Skeletal muscle cell (primary cell): Measurements from ENCODE around the gene SMAD1.

Experiments used
- DNase-seq: peaks from one replicate; pipeline ENCODE4 v3.0.0-alpha.2; 2010; ENCODE audit warnings: low read depth
- H3K4me3 ChIP-seq: 2 replicates; pipeline ENCODE4 v1.5.1; 2011; ENCODE audit warnings: low read depth, mild to moderate bottlenecking, control low read depth, low read length, moderate library complexity

The SMAD1 gene

DNA sequence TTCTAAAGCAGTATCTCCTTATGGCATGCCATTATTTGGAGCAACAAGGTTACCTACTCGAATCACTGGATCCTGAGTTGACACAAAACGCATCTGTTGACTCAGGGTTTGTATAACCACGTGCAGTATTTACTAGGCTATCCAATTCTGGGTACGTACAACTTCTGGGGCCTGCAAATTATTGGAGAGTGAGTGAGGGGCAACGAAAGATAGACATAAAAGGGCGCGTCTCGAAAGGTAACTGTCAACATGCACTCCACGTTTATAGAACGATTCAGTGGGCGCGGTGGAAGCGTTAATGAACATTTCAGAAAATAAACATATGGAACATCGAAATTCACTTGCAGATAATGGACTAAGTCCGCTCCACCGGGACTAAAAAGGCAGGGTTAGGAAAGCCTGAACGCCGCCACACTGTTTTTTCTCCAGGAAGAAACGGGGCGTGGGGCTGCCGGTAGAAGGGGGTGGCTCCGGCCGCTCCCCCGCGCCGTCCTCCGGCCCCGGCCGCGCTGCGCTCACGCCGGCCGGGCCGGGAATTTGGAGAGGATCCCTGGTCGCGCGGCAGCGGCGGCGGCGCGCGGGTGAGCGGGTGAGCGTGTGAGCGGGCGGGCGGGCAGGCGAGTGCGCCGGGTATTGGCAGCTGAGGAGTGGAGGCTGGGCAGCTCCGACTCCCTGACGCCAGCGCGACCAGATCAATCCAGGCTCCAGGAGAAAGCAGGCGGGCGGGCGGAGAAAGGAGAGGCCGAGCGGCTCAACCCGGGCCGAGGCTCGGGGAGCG lies at the start of gene SMAD1:
Gene SMAD1, plus strand, starts transcription at position 690 of the 778 bp plus-strand sequence. CDS start 32,761 bp downstream, outside the sequence.
- DNase-seq: peak; percentile 60
- peak within 1 kb of the TSS; percentile 79 for H3K4me3 ChIP-seq

DNA sequence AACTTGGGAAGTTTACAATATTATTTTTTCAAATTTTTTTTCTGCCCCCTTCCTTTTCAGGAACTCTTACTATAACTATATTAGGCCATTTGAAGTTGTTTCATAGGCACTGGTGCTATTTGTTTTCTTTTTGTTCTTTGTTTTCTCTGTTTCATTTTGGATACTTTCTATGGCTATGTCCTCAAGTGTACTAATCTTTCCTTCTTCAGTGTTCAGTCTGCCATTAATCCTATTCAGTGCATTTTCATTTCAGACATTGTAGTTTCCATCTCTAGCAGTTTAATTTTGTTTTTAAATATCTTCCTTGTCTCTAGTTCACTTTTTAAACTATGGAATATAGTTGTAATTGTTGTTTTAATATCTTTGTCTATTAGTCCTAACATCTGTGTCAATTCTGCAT lies 48.0 kb upstream of the SMAD1 start:
- DNase-seq: no peak
- no peak overlapping the region for H3K4me3 ChIP-seq

DNA sequence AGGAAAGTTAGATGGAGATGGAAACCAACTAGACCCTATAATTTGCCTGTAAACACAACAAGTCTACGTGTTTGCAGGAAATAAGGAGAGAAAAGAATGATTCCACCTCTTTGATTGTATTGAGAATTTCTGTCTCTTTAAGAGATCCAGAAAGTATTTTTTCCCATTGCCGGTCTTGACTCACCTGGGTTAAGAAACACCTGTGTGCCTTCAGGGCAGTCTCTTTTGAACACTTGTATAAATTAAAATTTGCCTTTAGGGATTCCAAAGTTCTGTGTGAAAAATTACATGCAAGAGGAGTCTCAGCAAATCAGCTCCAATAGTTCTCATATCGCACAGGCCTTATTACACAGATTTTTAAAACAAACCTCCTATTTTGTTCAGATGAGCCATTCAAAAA lies 46.0 kb upstream of the SMAD1 start:
- DNase-seq: no peak
- H3K4me3 ChIP-seq: no peak overlapping the region

DNA sequence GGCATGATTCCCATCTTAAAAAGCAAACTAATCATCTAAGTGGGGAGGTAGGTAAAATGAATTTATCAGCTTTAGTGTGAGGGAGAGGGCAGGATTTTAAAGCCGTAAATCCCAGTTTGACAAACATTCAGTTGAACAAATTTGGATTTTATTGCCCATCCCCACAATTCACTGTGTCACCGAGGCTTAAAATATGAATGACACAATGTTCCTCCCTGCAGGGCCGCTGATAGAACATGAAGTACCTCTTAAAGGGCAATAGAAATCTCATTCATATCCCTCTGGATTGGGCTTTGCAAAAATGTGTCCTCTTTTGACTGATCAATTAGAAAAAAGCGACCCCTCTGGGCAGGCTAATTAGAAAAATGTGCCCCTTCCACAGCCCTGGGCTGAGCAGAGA lies 45.5 kb upstream of the SMAD1 start:
- DNase-seq: no peak
- H3K4me3 ChIP-seq: no peak overlapping the region

DNA sequence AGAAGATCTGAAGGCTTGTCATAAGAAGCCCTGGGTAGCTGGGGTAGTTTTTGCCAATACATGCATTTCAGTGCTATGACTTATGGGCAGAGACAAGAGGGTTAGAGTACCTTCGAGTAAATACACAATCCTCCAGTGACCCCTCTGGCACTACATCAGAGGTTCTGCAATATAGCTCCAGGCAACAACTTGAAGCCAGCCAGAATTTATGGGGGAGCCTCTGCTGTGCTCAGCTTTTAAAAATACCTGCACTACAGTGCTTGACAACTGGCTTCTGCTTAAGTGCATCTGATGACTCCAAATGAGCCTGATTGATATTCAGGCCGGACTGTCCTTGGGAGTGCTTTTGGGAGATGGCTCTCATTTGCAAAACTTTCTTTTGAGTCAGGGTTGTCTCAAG lies 44.9 kb upstream of the SMAD1 start:
- no peak for DNase-seq

DNA sequence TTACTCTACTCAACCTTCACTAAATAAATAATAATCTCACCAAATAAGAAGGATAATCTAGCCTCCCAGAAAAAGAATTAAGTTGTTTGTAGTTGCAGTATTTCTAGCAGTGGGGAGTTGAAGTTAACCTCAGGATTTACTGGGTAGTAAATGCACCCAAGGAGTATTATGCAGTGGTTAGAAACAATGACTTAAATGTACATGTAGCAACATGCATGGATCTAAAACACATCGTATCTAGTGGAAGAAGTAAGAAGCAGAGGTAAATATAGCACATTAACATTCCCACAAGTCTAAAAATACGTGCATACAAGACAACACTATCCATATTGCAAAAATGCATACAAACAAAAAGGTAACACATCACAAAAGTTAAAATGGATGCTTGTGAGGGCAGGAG lies 44.2 kb upstream of the SMAD1 start:
- no peak overlapping the region for H3K4me3 ChIP-seq
- DNase-seq: no peak

More for the DNA sequence above, 44.9 kb upstream of the SMAD1 start:
- no peak overlapping the region for H3K4me3 ChIP-seq

DNA sequence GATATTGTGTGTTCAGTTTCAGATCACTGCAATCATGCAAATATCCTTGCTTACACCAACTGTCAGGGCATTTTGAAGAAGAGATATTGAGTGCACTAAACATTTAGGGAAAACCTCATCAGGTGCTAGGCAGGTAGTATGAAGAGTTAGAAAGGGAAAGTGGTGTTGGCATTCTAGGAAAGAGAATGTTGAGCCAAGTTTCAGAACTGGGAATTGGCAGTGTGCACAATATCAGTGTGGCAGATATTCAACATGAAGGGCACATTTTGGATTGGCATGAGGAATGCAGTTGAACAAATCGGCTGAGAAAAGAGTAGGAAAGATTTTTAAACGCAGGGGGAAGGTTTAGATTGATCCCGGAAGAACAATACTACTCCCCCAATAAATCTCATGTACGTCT lies 43.4 kb upstream of the SMAD1 start:
- DNase-seq: no peak

DNA sequence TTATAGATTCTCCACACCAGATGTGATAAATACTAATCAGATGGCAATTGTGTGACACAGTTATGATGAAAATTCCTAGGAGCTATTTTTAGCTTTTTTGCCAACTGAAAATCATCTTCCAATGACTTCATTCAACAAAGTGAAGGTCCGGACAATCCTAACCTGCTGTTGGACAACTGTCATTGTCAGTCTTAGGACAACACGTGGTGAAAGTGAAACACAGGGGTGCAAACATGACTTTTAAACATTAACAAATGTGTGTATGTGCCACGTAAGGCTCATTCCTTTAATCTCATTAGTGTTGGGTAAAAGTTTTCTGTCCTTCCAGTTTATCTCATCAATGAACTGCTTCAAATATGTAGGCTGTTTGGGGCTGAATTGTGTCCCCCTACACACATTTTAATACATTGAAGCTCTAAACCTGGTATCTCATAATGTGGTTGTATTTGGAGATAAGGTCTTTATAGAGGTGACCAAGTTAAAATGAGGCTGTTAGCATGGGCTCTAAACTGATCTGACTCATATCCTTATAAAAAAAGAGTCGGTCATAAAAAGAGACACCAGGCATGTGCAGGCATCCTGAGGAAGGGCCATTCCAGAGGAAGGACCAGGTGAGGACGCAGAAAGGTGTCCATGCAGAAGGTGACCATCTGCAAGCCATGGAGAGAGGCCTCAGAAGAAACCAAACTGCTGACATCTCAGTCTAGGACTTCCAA lies 41.2 kb upstream of the SMAD1 start:
- DNase-seq: no peak

More for the DNA sequence above, 43.4 kb upstream of the SMAD1 start:
- no peak overlapping the region for H3K4me3 ChIP-seq

DNA sequence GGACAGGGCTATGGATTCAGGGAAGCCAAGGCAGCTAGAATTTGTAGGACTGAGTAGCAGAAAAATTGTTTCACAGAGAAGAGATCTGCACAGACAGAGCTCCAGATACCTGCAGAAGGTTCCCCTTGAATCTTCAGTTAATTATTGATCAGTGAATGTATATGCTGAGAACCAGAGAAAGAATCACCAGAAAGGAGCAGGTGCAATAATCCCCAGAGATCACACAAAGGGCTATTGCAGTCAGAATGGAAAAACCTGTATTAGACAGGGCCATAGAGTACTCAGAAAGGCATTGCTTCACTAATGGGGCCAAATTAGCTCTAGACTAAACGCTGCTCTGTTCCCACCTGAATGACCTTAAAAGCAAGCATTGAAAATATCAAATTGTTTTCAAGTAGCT lies 35.5 kb upstream of the SMAD1 start:
- no peak for DNase-seq

More for the DNA sequence above, 41.2 kb upstream of the SMAD1 start:
- no peak overlapping the region for H3K4me3 ChIP-seq

DNA sequence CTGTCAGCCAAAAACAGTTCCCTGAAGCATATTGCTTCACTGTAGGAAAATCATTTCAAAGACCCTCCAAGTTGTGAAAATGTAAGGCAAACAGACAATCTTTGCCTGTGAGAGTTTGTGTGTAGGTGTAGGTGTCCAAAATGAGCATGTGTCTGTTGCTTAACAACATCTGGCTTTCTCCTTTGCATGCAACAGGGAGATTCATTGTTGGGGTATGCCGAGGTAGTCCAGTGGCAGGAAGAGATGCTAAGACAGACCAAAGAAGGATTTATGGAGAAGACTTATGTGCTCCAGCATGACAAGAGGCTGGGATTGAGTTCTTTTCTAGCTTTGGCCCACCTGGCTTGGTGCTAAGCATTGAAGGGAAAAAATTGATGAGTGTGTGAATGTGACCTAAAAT lies 29.8 kb upstream of the SMAD1 start:
- DNase-seq: no peak

More for the DNA sequence above, 35.5 kb upstream of the SMAD1 start:
- H3K4me3 ChIP-seq: no peak overlapping the region

DNA sequence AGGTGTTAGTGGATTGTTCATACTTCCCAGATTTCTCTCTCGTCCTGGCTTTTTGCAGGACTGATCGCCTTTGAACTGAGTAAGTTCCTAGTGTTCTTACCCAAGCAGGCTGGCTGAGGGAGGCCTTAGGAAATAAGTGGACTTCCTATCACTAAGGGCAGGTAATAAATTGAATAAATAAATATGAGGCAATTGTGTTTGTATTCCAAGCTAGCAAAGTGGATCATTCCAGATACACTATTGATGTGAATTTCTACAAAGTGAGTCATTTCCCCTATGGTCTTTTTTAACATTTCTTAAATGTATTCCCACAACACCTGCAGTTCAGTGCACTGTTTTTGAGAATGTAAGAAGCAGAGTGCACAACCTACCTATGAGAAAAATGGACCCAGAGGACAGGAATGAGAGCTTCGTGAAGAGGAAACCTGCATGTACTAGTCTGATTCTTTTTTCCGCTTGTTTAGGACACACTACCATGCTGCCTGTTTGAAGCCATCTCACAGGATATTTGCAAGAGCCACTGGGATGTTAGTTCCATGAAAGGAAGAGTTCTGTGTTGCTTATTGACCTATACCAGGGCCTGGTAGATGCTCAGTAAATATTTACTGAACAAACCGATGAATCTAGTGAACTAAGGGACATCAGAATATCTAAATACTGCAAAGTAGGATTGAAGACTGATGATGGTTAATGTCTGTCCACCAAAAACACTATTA lies 29.0 kb upstream of the SMAD1 start:
- no peak overlapping the region for H3K4me3 ChIP-seq
- no peak for DNase-seq

More for the DNA sequence above, 29.8 kb upstream of the SMAD1 start:
- no peak overlapping the region for H3K4me3 ChIP-seq

DNA sequence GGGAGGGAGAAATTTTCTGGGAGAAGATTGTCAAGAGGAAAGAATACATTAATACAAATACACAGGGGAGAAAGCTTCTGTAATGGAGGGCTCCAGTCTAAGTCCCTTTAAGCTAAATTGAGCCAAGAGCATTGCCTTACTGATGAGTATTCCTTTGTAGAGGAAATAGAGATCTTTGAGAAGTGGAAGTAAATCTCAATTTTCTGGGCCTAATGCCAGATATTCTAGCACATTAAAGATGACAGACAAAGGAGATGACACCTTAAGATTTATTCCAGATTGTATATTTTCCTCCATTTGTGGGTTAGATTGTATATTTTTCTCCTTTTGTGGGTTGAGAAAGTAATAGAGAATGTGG lies 28.5 kb upstream of the SMAD1 start:
- no peak overlapping the region for H3K4me3 ChIP-seq
- DNase-seq: no peak

DNA sequence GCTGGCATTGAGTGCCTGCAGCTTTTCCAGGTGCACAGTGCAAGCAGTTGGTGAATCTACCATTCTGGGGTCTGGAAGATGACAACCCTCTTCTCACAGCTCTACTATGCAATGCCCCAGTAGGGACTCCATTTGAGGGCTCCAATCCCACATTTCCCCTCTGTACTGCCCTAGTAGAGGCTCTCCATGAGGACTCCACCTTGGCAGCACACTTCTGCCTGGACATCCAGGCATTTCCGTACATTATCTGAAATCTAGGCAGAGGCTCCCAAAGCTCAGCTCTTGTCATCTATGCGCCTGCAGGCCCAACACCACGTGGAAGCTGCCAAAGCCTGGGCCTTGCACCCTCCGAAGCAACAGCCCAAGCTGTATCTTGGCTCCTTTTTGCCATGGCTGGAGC lies 8.4 kb upstream of the SMAD1 start:
- DNase-seq: no peak
- H3K4me3 ChIP-seq: no peak overlapping the region

DNA sequence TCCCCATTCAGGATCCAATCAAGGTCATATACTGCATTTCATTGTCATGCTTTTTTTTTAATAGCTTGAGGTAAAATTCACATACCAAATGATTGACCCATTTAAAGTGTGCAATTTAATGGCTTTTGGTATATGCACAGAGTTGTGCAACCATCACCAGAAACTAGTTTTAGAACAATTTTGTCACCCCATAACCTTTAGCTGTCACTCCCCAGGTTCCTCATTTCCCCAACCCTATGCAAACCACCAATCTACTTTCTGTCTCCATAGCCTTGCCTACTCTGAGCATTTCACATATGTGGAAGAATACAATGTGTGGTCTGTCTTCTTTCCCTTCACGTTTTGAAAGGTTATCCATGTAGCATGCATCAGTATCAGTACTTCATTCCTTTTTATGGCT lies 1.4 kb upstream of the SMAD1 start:
- DNase-seq: no peak

DNA sequence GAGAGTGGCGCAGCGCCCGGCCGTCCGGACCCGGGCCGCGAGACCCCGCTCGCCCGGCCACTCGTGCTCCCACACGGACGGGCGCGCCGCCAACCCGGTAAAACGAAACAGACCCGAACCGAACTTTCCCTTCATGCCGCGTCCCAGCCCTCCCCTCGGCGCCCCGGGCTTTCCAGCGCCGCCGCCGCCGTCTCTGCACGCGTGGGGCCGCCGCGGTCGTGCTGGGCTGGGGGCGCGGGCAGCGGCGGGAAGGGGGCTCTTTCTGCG lies 222 bp downstream of the SMAD1 start:
- no peak for DNase-seq
- H3K4me3 ChIP-seq: peak overlapping the region; percentile 79

More for the DNA sequence above, 1.4 kb upstream of the SMAD1 start:
- no peak overlapping the region for H3K4me3 ChIP-seq

DNA sequence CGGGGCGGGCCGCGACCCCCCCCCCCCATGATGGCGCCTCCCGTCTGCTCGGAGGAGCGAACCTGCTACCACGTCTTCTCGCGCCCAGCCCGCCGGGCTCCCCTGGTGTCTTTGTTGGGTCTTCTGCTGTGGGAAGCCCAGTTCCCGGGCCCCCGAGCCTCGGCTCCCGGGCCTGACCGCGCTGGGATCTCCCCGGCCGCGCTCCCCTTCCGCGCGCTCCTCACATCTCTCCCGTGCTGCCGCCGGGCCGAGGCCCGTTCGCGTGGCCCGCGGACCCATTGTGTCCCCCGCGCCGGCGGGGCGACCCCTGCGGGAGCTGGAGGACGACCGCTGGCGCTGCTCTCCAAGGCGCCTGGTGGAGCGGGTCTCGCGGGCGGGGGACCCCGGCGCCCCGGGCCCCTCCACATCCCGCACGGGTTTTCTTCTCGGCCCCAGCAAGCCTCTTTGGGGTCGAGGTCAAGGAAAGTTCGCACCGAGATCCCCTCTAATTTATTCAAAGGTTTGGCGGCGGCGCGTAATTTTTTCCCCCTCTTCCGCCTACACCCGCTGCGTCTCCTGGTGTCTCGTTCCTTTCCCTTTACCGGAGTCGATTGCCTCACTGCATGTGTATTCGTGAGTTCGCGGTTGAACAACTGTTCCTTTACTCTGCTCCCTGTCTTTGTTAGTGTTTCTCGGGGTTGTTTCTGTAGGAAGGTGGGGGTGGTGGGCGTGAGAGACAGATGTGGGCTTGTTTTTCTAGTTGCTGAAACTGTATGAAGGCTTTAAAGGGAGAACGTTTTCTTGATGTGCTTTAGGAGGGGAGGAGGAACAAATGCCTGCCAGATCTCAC lies 770 bp downstream of the SMAD1 start:
- DNase-seq: peak; percentile 75
- peak overlapping the region; percentile 79 for H3K4me3 ChIP-seq

DNA sequence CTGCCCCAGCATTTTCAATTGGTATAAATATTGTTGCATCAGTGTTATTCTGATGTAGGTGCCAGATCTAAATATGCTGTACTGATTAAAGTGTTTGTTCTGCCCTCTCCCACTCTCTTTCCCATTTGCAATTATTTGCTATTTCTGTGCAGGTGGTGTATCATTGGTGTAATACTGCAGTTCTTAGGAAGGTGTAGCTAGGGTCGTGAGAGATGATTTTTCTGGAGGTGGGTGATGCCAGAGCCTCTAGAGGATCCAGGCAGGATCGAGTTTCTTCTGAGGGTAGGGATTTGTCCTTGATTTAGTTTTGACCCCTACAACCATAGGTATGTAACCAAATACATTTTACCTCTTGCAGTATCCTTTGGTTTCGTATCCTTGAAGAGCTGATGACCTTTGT lies 1.9 kb downstream of the SMAD1 start:
- DNase-seq: no peak
- H3K4me3 ChIP-seq: peak overlapping the region; percentile 79

DNA sequence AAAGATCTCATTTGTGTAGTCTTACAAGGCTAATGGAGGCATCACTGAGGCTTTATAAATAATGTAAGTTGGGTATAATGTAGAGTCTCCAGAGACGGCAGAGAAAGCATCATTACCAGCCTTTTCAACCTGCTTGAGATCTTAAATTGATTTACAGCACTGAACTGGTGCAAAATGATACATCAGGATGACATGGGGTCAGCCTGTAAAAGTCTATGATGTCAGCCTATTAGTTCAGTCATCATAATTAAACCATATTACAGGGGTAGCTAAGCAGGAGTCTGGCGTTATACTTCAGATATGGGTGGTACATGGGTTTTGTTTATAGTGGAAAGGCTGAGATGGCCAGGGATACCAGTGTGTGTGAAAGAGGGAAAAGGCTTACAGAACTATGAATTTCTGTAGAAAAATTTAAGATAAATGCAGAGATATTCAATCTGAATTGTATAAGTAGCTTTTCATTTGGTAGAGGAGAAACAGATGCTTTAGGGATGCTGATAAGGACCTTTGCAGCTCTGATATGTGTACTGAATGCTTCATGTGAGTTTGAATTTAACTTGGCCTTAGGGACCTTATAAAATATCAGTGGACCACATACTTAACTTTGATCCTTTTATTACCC lies 2.7 kb downstream of the SMAD1 start:
- DNase-seq: no peak
- H3K4me3 ChIP-seq: no peak overlapping the region

DNA sequence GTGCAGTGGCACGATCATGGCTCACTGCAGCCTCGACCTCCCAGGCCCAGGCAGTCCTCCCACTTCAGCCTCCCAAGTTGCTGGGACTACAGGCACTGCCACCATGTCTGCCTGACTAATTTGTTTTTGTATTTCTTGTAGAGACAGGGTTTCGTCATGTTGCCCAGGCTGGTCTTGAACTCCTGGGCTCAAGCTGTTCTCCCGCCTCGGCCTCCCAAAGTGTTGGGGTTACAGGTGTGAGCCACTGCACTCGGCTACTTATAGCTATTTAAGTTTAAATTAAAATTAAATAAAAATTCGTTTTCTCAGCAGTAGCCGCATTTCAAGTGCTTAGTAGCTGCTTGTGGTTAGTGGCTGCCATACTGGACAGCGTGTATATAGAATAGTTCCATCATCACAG lies 3.5 kb downstream of the SMAD1 start:
- H3K4me3 ChIP-seq: no peak overlapping the region
- DNase-seq: no peak
